DND-41 (cell line): Measurements from ENCODE around the gene RAB11FIP3.

Source experiments
- CTCF ChIP-seq: IDR thresholded peaks from 2 replicates; pipeline ENCODE4 v1.5.1; 2012; ENCODE audit warnings: borderline replicate concordance, low read length, moderate library complexity, mild to moderate bottlenecking; ENCODE audit not compliant: poor library complexity, severe bottlenecking; ENCODE audit errors: extremely low read depth
- EZH2 ChIP-seq: IDR thresholded peaks from 3 replicates; pipeline ENCODE4 v1.6.1; 2012; ENCODE audit warnings: borderline replicate concordance, low read depth, mild to moderate bottlenecking, moderate library complexity, low read length, inconsistent platforms; ENCODE audit not compliant: severe bottlenecking

DNA sequence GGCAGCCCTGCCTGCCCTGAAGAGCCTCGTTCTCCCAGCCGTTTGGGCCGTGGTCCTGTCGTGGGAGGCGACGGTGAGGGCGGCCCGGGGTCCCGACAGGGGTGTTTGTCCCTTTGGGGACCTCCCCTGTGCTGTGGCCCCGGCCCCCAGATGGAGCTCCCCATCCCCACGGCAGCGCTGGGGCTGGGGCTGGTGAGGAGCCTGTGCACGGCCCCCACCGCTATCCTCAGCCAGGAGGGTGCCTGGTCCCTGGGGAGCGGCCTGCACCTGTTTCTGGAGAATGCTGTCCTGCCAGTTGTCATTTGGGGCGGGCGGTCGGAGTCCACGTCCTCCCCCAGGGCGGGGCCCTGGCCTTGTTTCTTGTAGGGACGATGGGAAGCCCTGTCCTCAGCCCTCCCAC is 108.7 kb downstream of the RAB11FIP3 start:
- TF ChIP-seq CTCF (no peak), EZH2 (no peak)
